Measurements from ENCODE around the gene SAMD1. TPM values are rescaled to one million over a fixed set of nuclear protein-coding genes. Genes with fewer than 3 reads are reported as not detected.

The SAMD1 gene
- polyA plus RNA-seq, 1 donor (not counting 4 experiments of a cell fraction or from before 2014, with no cell fraction given): 5.3 TPM

GRCh38 chr19:14127929-14128509, 37.5 kb upstream of the SAMD1 start:
- DNase-seq (ENCODE audit: low read depth, low spot score) (no peak), FAIRE-seq (no peak)
- Histone ChIP-seq H3K4me2 (ENCODE audit: control insufficient read depth, extremely low read depth, insufficient read depth, low read depth, low read length) (no peak overlapping the region), H3K27me3 (ENCODE audit: control insufficient read depth, extremely low read depth, insufficient read depth, low read length) (no peaks in the 10 kb centered on the region), H3K4me1 (ENCODE audit: control insufficient read depth, extremely low read depth, insufficient read depth, low read length) (no peaks in the 10 kb centered on the region), H2AFZ (ENCODE audit: control insufficient read depth, low read length) (no peak overlapping the region), H3K27ac (ENCODE audit: control insufficient read depth, insufficient read depth, low read length) (no peak overlapping the region), H3K9me3 (ENCODE audit: control insufficient read depth, low read depth, low read length) (no peaks in the 10 kb centered on the region), H3K36me3 (ENCODE audit: control insufficient read depth in 2 of 2, extremely low read depth in 1 of 2, insufficient read depth in 2 of 2, low read length in 2 of 2) (peaks cover 0 to 5% of the 10 kb centered on the region in 2 experiments), H3K79me2 (ENCODE audit: control insufficient read depth, insufficient read depth, low read length) (no peaks in the 10 kb centered on the region), H3K9ac (ENCODE audit: control insufficient read depth, extremely low read depth, insufficient read depth, low read length) (no peak overlapping the region), H4K20me1 (ENCODE audit: control insufficient read depth, extremely low read depth, insufficient read depth, low read length) (no peaks in the 10 kb centered on the region), H3K4me3 (ENCODE audit: control insufficient read depth in 2 of 3, extremely low read depth in 1 of 3, insufficient read depth in 2 of 3, low read depth in 1 of 3, low read length in 3 of 3) (no peak overlapping the region), H3K9me1 (ENCODE audit: control insufficient read depth, extremely low read depth, insufficient read depth, low read length) (no peaks in the 10 kb centered on the region)
- TF ChIP-seq EZH2 (IDR thresholded peaks at IDR 0.05; ENCODE audit: low read length): no peak
- TF ChIP-seq CTCF (optimal IDR thresholded peaks at IDR 0.05 in 1 of 3, IDR thresholded peaks at IDR 0.05 in 1 of 3, conservative IDR thresholded peaks at IDR 0.05 in 1 of 3; ENCODE audit: extremely low read depth in 1 of 3, insufficient read depth in 2 of 3, low read length in 3 of 3): no peak
- dilution Hi-C loops (cut with MboI; ENCODE audit: extremely low pct_ligation_motif_present, low sequenced_read_pairs): no loop called here

DNA sequence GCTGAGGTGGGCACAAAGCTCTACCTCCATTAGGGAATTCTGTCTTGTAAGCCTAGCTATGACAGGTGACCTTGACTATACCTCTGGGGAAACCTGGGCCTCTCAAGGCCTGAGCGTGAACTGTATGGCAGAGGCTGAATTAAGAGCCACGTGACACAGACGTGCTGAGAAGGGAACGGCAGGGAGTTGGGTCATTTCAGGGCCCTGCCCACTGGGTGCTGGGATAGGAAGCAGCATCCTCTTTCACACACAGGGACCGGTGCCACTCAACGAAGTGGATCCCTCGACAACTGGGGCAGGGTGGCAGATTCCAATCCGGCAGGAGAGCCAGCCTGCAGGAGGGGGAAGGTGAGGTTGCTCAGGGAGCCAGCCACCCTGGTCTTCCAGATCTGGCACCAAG, 36.6 kb upstream of the SAMD1 start:
- no peak for FAIRE-seq
- dilution Hi-C loops (cut with MboI; ENCODE audit: extremely low pct_ligation_motif_present, low sequenced_read_pairs): no loop called here
- no peaks in the 10 kb centered on the region for H4K20me1 ChIP-seq (ENCODE audit: control insufficient read depth, extremely low read depth, insufficient read depth, low read length)
- no peak for DNase-seq (ENCODE audit: low read depth, low spot score)
- H3K4me1 ChIP-seq (ENCODE audit: control insufficient read depth, extremely low read depth, insufficient read depth, low read length): no peaks in the 10 kb centered on the region
- peaks cover 0 to 5% of the 10 kb centered on the region in 2 experiments for H3K36me3 ChIP-seq (ENCODE audit: control insufficient read depth in 2 of 2, extremely low read depth in 1 of 2, insufficient read depth in 2 of 2, low read length in 2 of 2)
- H3K9ac ChIP-seq (ENCODE audit: control insufficient read depth, extremely low read depth, insufficient read depth, low read length): no peak overlapping the region
- no peaks in the 10 kb centered on the region for H3K9me1 ChIP-seq (ENCODE audit: control insufficient read depth, extremely low read depth, insufficient read depth, low read length)
- H3K4me3 ChIP-seq (ENCODE audit: control insufficient read depth in 2 of 3, extremely low read depth in 1 of 3, insufficient read depth in 2 of 3, low read depth in 1 of 3, low read length in 3 of 3): no peak overlapping the region
- no peaks in the 10 kb centered on the region for H3K27me3 ChIP-seq (ENCODE audit: control insufficient read depth, extremely low read depth, insufficient read depth, low read length)
- no peaks in the 10 kb centered on the region for H3K79me2 ChIP-seq (ENCODE audit: control insufficient read depth, insufficient read depth, low read length)
- no peak overlapping the region for H3K4me2 ChIP-seq (ENCODE audit: control insufficient read depth, extremely low read depth, insufficient read depth, low read depth, low read length)
- no peak overlapping the region for H3K27ac ChIP-seq (ENCODE audit: control insufficient read depth, insufficient read depth, low read length)
- H2AFZ ChIP-seq (ENCODE audit: control insufficient read depth, low read length): no peak overlapping the region
- TF ChIP-seq CTCF (optimal IDR thresholded peaks at IDR 0.05 in 1 of 3, IDR thresholded peaks at IDR 0.05 in 1 of 3, conservative IDR thresholded peaks at IDR 0.05 in 1 of 3; ENCODE audit: extremely low read depth in 1 of 3, insufficient read depth in 2 of 3, low read length in 3 of 3) (no peak), EZH2 (IDR thresholded peaks at IDR 0.05; ENCODE audit: low read length) (no peak)
- no peaks in the 10 kb centered on the region for H3K9me3 ChIP-seq (ENCODE audit: control insufficient read depth, low read depth, low read length)
